Measurements from ENCODE around the gene SLC25A1.
A peak's percentile ranks its signal among the peaks of the same experiment; 100 is the strongest.
"Not testable (repeated sequence)": the region's sequence is repeated elsewhere in the genome, so short reads cannot be mapped to it uniquely, and the experiment has no call there.

Gene SLC25A1

DNA sequence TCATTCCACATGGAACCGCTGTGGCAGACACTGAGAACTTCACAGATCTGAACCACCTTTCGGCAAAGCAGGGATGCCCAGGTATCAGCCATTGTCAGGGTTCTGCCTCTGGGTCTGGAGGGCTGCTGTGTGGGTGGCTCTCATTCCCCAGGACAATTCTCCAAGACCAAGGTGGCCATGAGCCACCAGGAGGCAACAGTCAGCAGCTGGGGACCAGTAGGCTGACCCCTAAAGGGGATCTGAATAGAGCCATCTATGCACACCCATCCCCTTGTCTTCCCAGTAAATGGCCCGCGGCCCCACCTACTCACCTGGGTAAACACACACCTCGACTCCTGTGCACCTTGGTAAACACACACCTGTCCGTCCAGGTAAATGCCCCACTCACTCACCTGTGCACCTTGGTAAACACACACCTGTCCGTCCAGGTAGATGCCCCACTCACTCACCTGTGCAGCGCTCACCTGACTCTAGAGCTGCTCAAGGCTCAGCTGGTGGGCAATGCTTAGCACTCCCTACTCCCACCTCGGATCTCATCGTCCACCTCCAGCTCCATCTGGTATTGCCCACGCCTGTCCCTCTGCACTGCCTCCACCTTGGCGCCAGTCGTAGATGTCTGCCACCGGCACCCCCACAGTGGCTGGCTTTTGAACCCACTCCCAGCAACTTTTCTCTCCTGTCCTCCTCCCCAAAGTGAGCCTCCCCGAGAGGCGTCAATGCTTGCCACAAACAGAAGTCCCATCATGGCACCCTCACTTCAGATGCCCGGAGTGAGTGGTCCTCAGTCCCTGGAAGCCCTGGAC, 10.2 kb downstream of the SLC25A1 start:
- H3K9me3 Mint-ChIP-seq = no peaks in the 10 kb centered on the region
- H3K27ac Mint-ChIP-seq = no peak overlapping the region
- TF ChIP-seq, protein P1, sequence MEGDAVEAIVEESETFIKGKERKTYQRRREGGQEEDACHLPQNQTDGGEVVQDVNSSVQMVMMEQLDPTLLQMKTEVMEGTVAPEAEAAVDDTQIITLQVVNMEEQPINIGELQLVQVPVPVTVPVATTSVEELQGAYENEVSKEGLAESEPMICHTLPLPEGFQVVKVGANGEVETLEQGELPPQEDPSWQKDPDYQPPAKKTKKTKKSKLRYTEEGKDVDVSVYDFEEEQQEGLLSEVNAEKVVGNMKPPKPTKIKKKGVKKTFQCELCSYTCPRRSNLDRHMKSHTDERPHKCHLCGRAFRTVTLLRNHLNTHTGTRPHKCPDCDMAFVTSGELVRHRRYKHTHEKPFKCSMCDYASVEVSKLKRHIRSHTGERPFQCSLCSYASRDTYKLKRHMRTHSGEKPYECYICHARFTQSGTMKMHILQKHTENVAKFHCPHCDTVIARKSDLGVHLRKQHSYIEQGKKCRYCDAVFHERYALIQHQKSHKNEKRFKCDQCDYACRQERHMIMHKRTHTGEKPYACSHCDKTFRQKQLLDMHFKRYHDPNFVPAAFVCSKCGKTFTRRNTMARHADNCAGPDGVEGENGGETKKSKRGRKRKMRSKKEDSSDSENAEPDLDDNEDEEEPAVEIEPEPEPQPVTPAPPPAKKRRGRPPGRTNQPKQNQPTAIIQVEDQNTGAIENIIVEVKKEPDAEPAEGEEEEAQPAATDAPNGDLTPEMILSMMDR (IDR thresholded peaks at IDR 0.05; ENCODE audit: unreplicated experiment in 3 of 3) = no peak
- peaks cover 74% of the 10 kb centered on the region for H3K27me3 Mint-ChIP-seq (ENCODE audit: low read depth)
- no peaks in the 10 kb centered on the region for H3K36me3 Mint-ChIP-seq (ENCODE audit: low read depth)
- peak overlapping the region; percentile 22 to 57 (median 29) for H3K4me3 Mint-ChIP-seq
- peaks cover 21% of the 10 kb centered on the region for H3K4me1 Mint-ChIP-seq

DNA sequence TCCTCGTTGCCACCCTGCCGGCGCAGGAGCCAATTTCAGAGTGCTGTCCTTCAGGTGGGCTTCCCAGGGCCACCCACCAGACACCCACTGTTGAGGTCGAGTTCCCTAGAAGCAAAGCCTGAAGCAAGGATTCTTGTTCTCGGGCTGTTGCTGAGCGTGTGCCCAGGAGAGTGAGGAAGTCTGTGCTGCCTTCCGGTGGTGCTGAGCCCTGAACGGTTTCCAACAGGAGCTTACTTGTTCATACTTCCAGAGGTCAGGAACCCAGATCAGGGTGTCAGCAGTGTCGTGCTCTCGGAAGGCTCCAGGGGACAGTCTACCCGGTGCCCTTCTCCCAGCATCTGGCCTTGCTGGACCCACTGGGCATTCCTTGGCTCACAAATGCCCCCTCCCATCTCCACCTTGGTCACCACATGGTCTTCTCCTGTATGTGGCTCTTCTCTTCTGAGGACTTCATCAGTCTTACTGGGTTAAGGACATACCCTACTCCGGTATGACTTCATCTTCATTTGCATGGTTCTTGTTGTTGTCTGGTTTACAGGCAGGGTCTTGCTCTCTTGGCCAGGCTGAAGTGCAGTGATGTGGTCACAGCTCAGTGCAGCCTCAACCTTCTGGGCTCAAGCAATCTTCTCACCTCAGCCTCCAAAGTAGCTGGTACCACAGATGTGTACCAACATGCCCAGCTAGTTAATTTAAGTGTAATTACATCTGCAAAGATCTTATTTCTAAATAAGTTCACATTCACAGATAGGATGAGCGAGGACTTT, 11.2 kb downstream of the SLC25A1 start:
- TF ChIP-seq, protein P1 (IDR thresholded peaks at IDR 0.05; ENCODE audit: unreplicated experiment in 3 of 3) = no peak
- peaks cover 11% of the 10 kb centered on the region for H3K4me1 Mint-ChIP-seq
- no peak overlapping the region for H3K27ac Mint-ChIP-seq
- peak overlapping the region in 2 of 3 experiments; percentile 23 to 44 for H3K4me3 Mint-ChIP-seq
- no peaks in the 10 kb centered on the region for H3K36me3 Mint-ChIP-seq (ENCODE audit: low read depth)
- no peaks in the 10 kb centered on the region for H3K9me3 Mint-ChIP-seq
- peaks cover 71% of the 10 kb centered on the region for H3K27me3 Mint-ChIP-seq (ENCODE audit: low read depth)

DNA sequence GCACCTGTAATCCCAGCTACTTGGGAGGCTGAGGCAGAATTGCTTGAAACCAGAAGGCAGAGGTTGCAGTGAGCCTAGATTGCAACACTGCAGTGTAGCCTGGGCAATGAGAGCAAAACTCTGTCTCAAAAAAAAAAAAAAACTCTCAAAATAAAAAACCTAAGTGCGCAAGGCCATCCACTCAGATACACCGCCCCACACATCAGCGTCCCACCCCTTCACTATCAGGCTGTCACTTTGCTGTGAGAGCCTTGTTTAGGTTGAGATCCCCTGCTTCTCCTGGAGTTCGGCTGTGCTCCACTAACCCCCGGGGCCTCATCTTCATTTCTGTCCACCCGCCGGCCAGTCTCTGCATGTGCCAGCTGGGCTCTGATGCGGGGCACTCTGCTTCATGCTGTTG, 12.1 kb downstream of the SLC25A1 start:
- Mint-ChIP-seq H3K27ac (no peak overlapping the region), H3K4me3 (no peak overlapping the region), H3K36me3 (ENCODE audit: low read depth) (no peaks in the 10 kb centered on the region), H3K4me1 (peaks cover 7% of the 10 kb centered on the region), H3K9me3 (no peaks in the 10 kb centered on the region), H3K27me3 (ENCODE audit: low read depth) (peaks cover 71% of the 10 kb centered on the region)
- TF ChIP-seq, protein P1 (IDR thresholded peaks at IDR 0.05; ENCODE audit: unreplicated experiment in 3 of 3) = no peak

DNA sequence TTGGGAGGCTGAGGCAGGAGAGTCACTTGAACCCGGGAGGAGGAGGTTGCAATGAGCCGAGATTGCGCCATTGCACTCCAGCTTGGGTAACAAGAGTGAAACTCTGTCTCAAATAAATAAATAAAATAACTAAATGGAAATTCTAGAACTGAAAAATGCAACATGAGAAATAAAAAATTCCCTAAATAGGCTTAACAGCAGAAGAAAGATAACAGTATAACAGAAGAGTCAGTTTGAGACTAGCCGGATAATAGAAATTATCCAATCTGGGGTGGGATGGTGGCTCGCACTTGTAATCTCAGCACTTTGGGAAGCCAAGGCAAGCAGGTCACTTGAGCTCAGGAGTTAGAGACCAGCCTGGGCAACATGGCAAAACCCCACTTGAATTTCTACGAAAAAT, 14.1 kb downstream of the SLC25A1 start:
- H3K27me3 Mint-ChIP-seq (ENCODE audit: low read depth) = peaks cover 59% of the 10 kb centered on the region
- TF ChIP-seq, protein P1 (IDR thresholded peaks at IDR 0.05; ENCODE audit: unreplicated experiment in 3 of 3) = no peak
- no peaks in the 10 kb centered on the region for H3K36me3 Mint-ChIP-seq (ENCODE audit: low read depth)
- no peaks in the 10 kb centered on the region for H3K4me1 Mint-ChIP-seq
- H3K4me3 Mint-ChIP-seq = no peak overlapping the region
- no peak overlapping the region for H3K27ac Mint-ChIP-seq
- no peaks in the 10 kb centered on the region for H3K9me3 Mint-ChIP-seq

DNA sequence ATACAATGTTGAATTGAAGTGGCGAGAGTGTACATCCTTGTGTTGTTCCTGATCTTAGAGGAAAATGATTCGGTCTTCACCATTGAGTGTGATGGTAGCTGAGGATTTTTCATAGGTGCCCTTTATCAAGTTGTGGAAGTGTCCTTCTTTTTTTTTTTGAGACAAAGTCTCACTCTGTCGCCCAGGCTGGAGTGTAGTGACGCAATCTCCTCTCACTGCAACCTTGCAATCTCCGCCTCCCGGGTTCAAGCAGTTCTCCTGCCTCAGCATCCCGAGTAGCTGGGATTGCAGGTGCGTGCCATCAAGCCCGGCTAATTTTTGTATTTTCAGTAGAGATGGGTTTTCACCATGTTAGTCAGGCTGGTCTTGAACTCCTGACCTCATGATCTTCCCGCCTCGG, 19.9 kb downstream of the SLC25A1 start:
- H3K9me3 Mint-ChIP-seq; H3K4me1 Mint-ChIP-seq; H3K27ac Mint-ChIP-seq; H3K36me3 Mint-ChIP-seq (ENCODE audit: low read depth); H3K4me3 Mint-ChIP-seq: not testable (repeated sequence)
- peaks cover 51% of the 10 kb centered on the region for H3K27me3 Mint-ChIP-seq (ENCODE audit: low read depth)

DNA sequence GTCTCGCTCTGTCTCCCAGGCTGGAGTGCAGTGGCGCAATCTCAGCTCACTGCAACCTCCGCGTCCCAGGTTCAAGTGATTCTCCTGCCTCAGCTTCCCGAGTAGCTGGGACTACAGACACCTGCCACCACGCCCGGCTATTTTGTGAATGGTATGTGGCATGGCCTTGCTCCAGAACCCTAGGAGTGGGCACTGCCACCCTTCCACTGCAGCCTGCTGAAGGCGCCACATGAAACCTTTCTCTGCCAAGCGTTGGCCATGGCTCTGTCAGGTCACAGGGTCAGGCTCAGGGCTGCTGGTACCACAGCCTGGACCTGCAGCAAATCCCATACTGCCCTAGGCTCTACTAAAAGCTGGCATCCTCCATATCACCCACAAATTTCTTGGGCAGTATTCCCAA, 22.4 kb downstream of the SLC25A1 start:
- not testable (repeated sequence) for H3K4me3 Mint-ChIP-seq; H3K27ac Mint-ChIP-seq; H3K36me3 Mint-ChIP-seq (ENCODE audit: low read depth); H3K4me1 Mint-ChIP-seq
- H3K9me3 Mint-ChIP-seq = peaks cover 13% of the 10 kb centered on the region
- peaks cover 74% of the 10 kb centered on the region for H3K27me3 Mint-ChIP-seq (ENCODE audit: low read depth)

Measured in nephron (organoid).